HG03139 (cell line): ENCODE measurements around the gene GPR6.

Experiments
- ATAC-seq: cut with Tn5 transposase; IDR thresholded peaks from one replicate; pipeline ENCODE4 v1.9.1; 2021; ENCODE audit not compliant: unreplicated experiment

The GPR6 gene

DNA sequence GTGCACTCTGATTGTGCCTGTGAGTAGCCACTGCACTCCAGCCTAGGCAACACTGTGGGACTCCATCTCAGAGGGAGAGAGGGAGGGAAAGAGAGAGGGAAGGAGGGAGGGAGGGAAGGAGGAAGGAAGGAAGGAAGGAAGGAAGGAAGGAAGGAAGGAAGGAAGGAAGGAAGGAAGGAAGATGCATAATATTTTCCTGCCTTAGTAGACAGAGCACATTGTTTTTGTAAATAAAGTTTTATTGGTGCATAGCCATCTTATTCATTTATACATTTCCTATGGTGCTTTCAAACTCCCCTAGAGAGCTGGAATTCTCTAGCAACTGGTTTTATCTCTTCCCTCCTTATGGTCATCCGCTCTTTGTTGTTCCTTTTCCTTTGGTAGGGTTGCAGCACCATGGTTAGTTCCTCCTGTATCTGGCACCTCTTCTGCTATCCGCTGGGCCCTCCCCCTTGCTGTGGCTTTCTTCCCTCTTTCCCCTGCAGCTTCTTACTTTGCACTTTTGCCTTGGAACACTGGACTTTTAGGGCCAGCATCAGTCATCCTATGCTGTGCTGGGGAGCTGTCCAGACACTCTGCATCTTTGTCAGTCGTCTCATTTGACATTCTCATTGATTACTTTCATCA, 20.2 kb downstream of the GPR6 start:
- ATAC-seq, result no peak

DNA sequence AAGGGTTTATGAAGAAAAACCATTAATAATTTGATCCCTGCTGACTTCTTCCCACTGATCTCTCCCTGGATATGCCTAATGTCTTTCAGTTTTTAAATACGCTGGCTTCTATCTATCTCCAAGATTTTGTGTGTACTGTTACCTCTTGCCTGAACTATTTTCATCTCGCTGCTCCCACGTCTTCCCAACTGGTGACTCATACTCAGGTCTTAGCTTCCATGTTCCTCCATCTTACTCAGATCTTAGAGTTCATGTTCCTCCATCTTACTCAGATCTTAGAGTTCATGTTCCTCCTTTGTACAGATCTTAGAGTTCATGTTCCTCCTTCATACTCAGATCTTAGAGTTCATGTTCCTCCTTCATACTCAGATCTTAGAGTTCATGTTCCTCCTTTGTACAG, 21.6 kb downstream of the GPR6 start:
- no peak for ATAC-seq

DNA sequence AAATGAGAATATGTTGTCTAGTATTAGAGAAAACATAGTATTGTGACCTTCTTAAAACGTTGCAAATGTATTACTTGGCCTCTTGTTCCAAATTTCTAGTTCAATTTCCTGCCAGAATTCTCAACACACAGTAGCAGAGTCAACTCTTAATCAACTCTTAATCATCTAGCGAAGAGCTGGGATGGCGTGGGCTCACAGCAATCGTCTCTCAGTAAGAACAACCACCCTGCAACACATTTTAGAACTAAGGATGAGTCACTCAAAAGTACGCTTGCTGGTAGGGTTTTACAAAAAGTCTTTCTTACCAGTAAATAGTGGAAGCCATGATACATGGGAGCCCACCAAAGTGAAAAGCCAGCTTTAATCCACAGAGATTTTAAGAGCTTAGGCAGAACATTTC, 24.6 kb downstream of the GPR6 start:
- no peak for ATAC-seq

DNA sequence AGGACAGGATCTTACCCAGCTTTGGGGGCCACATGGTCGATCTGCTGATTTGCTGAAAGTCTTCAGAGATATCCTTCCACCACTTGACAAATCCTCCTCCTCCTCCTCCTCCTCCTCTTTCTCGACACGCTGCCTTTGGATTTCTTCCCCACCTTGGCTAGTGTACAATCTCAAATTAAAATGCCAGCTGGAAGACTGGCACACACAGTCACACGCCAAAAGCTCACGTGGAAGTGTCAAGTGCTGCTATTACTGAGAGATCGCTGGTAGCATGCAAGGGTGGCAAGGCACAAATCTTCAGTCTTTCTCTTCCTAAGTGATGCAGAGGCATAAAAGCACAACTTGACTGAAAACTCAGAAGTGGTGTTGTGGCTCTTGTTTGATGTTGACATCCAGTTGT, 35.3 kb downstream of the GPR6 start:
- ATAC-seq, result no peak

DNA sequence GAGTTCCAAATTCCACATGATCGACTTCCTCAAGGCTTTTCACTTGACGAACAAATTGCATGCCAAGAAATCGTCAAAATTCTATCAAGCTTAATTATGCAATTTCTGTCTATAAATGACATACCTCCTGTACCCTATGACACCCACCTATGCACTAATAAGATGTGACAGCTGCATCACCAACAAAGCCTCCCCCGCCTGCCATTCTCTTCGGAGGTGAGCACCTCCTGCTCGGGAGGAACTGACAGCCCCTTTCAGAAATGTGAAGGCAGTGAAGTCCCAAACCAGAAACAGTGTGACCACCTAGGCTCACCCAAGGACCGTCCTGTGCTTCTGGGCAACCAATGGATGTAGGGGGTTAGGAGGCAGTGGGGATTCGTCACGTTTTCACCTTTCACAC, 37.1 kb downstream of the GPR6 start:
- no peak for ATAC-seq

DNA sequence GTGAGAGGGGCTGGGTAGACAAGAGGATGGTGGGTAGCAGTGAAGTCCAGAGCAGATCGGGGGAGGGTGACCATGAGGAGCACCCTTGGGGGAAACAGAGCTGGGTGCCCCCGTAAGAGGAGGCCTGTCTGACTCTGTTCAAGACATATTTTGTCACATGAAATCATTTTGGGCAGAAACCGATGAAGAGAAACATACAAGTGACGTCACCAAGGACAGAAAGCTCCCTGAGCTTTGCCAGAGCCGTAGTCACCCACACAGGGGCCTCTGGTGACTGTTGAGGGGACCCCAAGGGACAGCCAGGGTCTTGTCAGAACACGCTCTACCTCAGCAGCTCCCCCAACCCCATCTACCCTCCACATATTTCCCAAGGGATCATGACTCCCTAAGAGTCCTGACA, 39.2 kb downstream of the GPR6 start:
- no peak for ATAC-seq

DNA sequence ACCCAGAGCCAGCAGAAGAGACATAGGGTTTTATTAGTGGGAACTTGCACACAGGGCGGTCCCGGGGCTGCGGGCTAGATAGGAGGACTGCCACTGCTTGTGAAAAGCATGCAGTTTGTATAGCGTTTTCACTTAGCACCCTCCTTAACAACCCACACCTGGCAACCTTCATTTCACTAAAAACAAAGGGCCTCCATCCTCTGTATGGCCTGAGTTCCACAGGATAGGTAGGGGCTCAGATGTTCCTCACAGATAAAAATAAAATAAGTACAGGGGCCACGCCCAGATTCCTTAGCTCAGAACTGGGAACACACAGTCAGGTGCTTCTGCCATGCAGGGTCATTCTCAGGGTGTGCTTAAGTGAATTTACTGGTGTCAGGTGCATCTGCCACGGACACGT, 39.8 kb downstream of the GPR6 start:
- ATAC-seq, result no peak

DNA sequence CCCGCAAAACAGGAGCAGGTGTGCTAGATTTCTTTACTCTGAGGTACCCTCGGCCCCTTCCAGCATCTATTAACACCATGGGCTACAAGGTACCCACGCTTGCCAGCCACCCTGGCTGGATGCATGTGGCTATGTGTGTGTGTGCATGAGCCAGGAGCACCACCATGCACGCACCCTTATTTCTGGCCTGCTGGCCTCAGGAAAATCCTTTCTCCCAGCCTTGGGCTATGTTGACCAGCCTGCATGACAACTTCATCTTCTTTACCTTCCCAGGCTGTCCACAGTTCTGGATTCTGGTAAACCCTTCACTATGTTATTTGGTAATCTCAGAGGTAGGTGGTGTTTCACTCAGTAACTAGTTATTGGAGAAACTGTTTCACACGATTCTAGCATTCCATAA, 40.4 kb downstream of the GPR6 start:
- ATAC-seq, result no peak

DNA sequence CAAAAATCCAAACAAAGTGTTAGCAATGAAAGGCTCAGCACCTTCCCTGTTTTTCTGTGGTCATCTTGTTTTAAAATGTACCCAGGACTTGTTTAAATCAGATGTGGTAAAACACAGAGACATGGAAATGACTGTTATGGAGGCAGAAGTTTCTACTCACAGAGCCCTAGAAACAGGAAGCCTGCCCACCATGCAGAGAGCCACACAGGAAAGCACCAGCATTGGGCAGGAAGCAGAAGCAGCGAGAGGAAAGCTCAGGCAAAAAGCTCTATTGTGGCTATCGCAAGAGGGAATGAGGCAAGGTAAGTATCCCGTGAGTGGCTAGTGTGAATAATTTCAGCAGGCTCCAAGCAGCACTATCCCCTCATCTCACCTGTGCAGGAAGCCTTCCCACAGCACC, 42.8 kb downstream of the GPR6 start:
- no peak for ATAC-seq

DNA sequence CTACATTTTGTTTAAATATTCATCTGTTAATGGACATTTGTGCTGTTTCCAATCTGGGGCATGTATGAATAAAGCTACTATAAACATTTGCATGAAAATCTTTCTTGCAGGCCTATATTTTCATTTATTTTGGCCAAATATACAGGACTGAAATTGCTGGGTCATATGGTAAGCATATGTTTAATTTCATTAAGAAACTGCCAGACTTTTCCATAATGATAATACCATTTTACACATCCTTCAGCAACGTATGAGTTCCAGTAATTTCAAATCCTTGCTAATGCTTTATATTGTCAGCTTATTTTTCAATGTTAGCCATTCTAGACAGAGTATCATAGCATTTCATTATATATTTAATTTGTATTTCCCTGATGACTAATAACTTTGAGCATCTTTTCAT, 51.0 kb downstream of the GPR6 start:
- no peak for ATAC-seq
